ENCODE data around the gene PCNP.

PCNP gene, protein sequence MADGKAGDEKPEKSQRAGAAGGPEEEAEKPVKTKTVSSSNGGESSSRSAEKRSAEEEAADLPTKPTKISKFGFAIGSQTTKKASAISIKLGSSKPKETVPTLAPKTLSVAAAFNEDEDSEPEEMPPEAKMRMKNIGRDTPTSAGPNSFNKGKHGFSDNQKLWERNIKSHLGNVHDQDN

DNA sequence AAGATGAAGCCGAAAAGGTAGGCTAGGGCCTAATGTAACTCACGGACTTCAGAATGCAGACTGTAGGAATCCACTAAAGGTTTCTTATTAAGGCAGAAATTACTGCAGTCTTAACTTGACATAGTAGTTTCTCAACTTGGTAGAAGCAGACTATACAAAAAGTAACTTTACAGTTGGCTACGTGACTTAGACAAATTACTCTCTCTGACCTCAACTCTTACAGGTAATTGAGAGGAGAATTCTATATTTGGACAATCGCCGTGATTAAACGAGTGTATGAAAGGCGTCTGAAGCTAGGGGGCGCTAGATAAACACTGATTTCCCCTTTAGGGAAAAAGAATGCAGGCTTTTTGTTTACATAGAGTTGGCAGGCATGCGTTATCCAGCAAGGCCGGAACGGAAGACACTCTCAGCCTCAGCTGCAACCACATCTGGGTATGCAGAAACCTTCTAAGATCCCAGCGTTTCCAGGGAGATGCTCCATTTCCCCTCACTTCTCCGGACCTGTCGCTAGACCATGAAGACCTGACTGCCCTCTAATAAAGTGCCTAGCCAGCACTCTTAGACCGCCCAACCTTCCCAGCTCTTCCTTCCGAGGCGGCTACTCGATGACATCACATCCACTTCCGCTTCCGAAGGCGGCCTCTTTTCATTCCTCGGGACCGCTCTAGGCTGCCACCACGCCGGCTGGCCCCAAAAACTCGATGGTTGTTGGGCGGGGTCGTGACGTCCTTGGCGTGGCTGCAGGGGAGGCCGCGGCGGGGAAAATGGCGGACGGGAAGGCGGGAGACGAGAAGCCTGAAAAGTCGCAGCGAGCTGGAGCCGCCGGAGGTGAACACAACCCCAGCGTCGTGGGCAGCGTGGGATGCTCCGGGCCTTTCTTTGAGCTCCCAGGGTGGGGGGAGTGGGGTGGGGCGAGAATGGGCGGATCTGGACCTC is at the start of gene PCNP:
Gene PCNP (plus strand): TSS at position 732 of the 939 bp plus-strand sequence. CDS start 36 bp downstream, at position 768.
- peaks cover 17 to 48% (median 29%) of the 10 kb centered on the region in 11 experiments; a peak in 18 of 22 replicates for H4K20me1 ChIP-seq
- H3K36me3 ChIP-seq = peaks cover 7 to 28% (median 20%) of the 10 kb centered on the region in 11 experiments; a peak in 21 of 22 replicates
- no peaks in the 10 kb centered on the region for H3K27me3 ChIP-seq
- peak within 1 kb of the TSS; percentile 94 to 99 (median 97) for H3K27ac ChIP-seq
- peaks cover 23 to 43% (median 36%) of the 10 kb centered on the region in 10 experiments for H3K4me1 ChIP-seq
- no peak for TF ChIP-seq Cebpa-rat (IDR thresholded peaks at IDR 0.05)
- peak within 1 kb of the TSS; percentile 75 to 95 (median 84) for H3K4me2 ChIP-seq
- peak within 1 kb of the TSS; percentile 93 to 100 (median 99) for H3K9ac ChIP-seq
- H3K4me3 ChIP-seq = peak within 1 kb of the TSS; percentile 78 to 97 (median 94)
- H3K9me3 ChIP-seq (replicated peaks in 1 of 11) = peaks cover 0 to 4% (median 0%) of the 10 kb centered on the region in 11 experiments; a peak in 2 of 22 replicates

DNA sequence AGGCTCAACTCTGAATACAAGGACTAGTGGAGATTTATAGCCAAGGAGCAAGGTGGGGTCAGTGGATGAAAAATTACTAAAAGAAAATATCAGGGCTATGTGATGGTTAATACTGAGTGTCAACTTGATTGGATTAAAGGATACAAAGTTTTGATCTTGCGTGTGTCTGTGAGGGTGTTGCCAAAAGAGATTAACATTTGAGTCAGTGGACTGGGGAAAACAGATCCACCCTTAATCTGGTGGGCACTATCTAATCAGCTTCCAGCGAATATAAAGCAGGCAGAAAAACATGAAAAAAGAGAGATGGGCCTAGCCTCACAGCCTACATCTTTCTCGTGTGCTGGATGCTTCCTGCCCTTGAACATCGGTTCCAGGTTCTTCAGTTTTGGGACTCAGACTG is 46.5 kb upstream of the PCNP start:
- H3K4me2 ChIP-seq = no peak overlapping the region
- H3K9me3 ChIP-seq (replicated peaks in 1 of 11) = peaks cover 7 to 30% (median 19%) of the 10 kb centered on the region in 11 experiments; a peak in 20 of 22 replicates
- H3K27ac ChIP-seq = no peak overlapping the region
- H3K9ac ChIP-seq = no peak overlapping the region
- no peaks in the 10 kb centered on the region for H3K36me3 ChIP-seq
- H3K27me3 ChIP-seq = no peaks in the 10 kb centered on the region
- no peak overlapping the region for H3K4me3 ChIP-seq
- H3K4me1 ChIP-seq = peaks cover 0 to 18% (median 8%) of the 10 kb centered on the region in 10 experiments; a peak in 10 of 20 replicates
- TF ChIP-seq Cebpa-rat (IDR thresholded peaks at IDR 0.05) = no peak
- no peaks in the 10 kb centered on the region for H4K20me1 ChIP-seq

DNA sequence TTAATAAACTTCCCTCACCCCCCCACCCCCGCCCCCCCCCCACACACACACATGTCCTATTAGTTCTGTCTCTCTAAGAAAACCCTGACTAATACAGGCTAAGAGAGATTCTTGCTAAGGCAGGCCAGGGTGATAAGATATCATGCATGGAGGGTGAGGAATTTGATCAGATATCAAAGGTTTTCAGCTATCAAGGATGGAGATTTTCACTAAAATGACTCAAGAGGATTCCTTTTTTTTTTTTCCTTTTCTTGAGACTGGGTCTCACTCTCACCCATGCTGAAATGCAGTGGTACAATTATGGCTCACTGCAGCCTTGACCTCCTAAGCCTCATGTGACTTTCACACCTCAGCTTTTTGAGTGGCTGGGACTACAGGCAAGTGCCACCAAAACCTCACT is 46.1 kb upstream of the PCNP start:
- H4K20me1 ChIP-seq = no peaks in the 10 kb centered on the region
- H3K27ac ChIP-seq = no peak overlapping the region
- no peak for TF ChIP-seq Cebpa-rat (IDR thresholded peaks at IDR 0.05)
- H3K4me3 ChIP-seq = no peak overlapping the region
- H3K9ac ChIP-seq = no peak overlapping the region
- H3K9me3 ChIP-seq (replicated peaks in 1 of 11) = peaks cover 7 to 30% (median 19%) of the 10 kb centered on the region in 11 experiments; a peak in 20 of 22 replicates
- H3K27me3 ChIP-seq = no peaks in the 10 kb centered on the region
- H3K36me3 ChIP-seq = no peaks in the 10 kb centered on the region
- no peak overlapping the region for H3K4me2 ChIP-seq
- peaks cover 0 to 18% (median 8%) of the 10 kb centered on the region in 10 experiments; a peak in 10 of 20 replicates for H3K4me1 ChIP-seq

DNA sequence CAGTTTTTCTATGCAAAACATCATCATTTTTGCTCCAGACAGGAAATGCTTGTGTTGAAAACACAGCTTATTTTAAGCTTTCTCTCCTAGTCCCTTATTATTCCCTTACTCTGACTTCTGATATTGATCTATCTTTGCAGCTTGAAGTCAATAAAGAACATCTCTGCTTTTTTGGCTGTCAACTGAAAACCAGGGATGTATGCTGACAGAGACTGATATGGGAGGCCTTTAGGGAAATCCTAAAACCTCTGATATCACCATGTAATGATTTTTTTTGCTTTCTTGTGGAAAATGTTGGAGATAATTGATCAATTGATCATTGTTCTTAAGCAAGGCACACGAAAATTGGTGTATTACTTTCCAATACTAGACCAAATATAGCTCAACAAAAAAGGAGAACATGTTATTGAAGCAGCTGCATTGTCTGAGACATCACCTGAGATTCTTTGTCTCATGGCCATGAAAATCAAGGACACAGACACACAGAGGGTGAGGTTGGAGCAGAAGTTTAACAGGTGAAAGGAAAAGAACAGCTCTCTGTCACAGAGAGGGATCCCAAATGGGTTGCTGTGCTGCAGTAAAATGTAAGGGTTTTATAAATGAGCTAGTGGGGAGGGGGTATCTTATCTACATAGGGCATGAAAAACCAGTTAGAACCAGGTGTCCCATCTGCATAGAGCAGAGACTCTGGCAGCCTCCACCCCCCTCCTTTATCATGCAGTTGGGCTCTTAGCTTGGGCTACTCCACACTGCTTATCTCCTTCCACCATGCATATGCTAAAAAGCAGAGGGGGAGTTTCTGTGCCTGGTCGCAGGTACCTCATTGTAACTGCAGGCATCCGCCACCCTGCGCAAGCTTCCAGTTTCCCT is 43.9 kb upstream of the PCNP start:
- no peaks in the 10 kb centered on the region for H3K27me3 ChIP-seq
- H3K4me1 ChIP-seq = peaks cover 0 to 18% (median 8%) of the 10 kb centered on the region in 10 experiments; a peak in 10 of 20 replicates
- H3K9me3 ChIP-seq (replicated peaks in 1 of 11) = peaks cover 7 to 30% (median 19%) of the 10 kb centered on the region in 11 experiments; a peak in 20 of 22 replicates
- H3K4me2 ChIP-seq = peak overlapping the region in 2 of 11 experiments; percentile 3 to 25; a peak in 2 of 22 replicates
- no peak overlapping the region for H3K27ac ChIP-seq
- TF ChIP-seq Cebpa-rat (IDR thresholded peaks at IDR 0.05) = no peak
- H3K4me3 ChIP-seq = no peak overlapping the region
- no peaks in the 10 kb centered on the region for H4K20me1 ChIP-seq
- no peaks in the 10 kb centered on the region for H3K36me3 ChIP-seq
- no peak overlapping the region for H3K9ac ChIP-seq

GRCh38 chr3:101530686-101531047 is 43.3 kb upstream of the PCNP start:
- no peak overlapping the region for H3K27ac ChIP-seq
- H3K4me3 ChIP-seq = no peak overlapping the region
- TF ChIP-seq Cebpa-rat (IDR thresholded peaks at IDR 0.05) = no peak
- H3K9ac ChIP-seq = no peak overlapping the region
- H3K4me2 ChIP-seq = peak overlapping the region in 4 of 11 experiments; percentile 3 to 36 (median 26); a peak in 4 of 22 replicates
- H3K36me3 ChIP-seq = no peaks in the 10 kb centered on the region
- peaks cover 0 to 18% (median 8%) of the 10 kb centered on the region in 10 experiments; a peak in 10 of 20 replicates for H3K4me1 ChIP-seq
- H3K9me3 ChIP-seq (replicated peaks in 1 of 11) = peaks cover 7 to 24% (median 18%) of the 10 kb centered on the region in 11 experiments; a peak in 20 of 22 replicates
- no peaks in the 10 kb centered on the region for H4K20me1 ChIP-seq
- H3K27me3 ChIP-seq = no peaks in the 10 kb centered on the region

GRCh38 chr3:101531473-101532086 is 42.4 kb upstream of the PCNP start:
- H3K27ac ChIP-seq = peak overlapping the region in 3 of 11 experiments; percentile 24 to 43 (median 24); a peak in 3 of 22 replicates

GRCh38 chr3:101532783-101533602 is 41.0 kb upstream of the PCNP start:
- TF ChIP-seq Cebpa-rat (IDR thresholded peaks at IDR 0.05) = no peak
- Histone ChIP-seq H3K27me3 (no peaks in the 10 kb centered on the region), H4K20me1 (no peaks in the 10 kb centered on the region), H3K9me3 (replicated peaks in 1 of 11) (peaks cover 7 to 22% (median 17%) of the 10 kb centered on the region in 11 experiments; a peak in 20 of 22 replicates), H3K4me1 (peaks cover 0 to 26% (median 8%) of the 10 kb centered on the region in 10 experiments; a peak in 11 of 20 replicates), H3K36me3 (no peaks in the 10 kb centered on the region), H3K27ac (no peak overlapping the region), H3K4me2 (no peak overlapping the region), H3K4me3 (no peak overlapping the region), H3K9ac (no peak overlapping the region)

More at GRCh38 chr3:101531473-101532086, 42.4 kb upstream of the PCNP start:
- no peaks in the 10 kb centered on the region for H3K27me3 ChIP-seq
- H3K36me3 ChIP-seq = no peaks in the 10 kb centered on the region
- H3K9ac ChIP-seq = no peak overlapping the region
- TF ChIP-seq Cebpa-rat (IDR thresholded peaks at IDR 0.05) = no peak
- peaks cover 0 to 20% (median 8%) of the 10 kb centered on the region in 10 experiments; a peak in 10 of 20 replicates for H3K4me1 ChIP-seq
- H4K20me1 ChIP-seq = no peaks in the 10 kb centered on the region
- peak overlapping the region in 6 of 11 experiments; percentile 18 to 36 (median 35); a peak in 10 of 22 replicates for H3K4me2 ChIP-seq
- peaks cover 7 to 22% (median 17%) of the 10 kb centered on the region in 11 experiments; a peak in 20 of 22 replicates for H3K9me3 ChIP-seq (replicated peaks in 1 of 11)
- H3K4me3 ChIP-seq = no peak overlapping the region
